ENCODE results near the gene AP1S1.

AP1S1 gene

GRCh38 chr7:101165958-101166647, 11.8 kb downstream of the AP1S1 start:
- no peak for DNase-seq (ENCODE audit: extremely low read depth, low read depth)
- TF ChIP-seq CTCF (IDR thresholded peaks at IDR 0.05; ENCODE audit: low read depth, low read length), result no peak

GRCh38 chr7:101166648-101166908, 12.3 kb downstream of the AP1S1 start:
- no peak for DNase-seq (ENCODE audit: extremely low read depth, low read depth)
- no peak for TF ChIP-seq CTCF (IDR thresholded peaks at IDR 0.05; ENCODE audit: low read depth, low read length)

- no peak for TF ChIP-seq CTCF (IDR thresholded peaks at IDR 0.05; ENCODE audit: low read depth, low read length)
- no peak for DNase-seq (ENCODE audit: extremely low read depth, low read depth)
Measured at GRCh38 chr7:101166909-101167644, 12.8 kb downstream of the AP1S1 start.

- no peak for DNase-seq (ENCODE audit: extremely low read depth, low read depth)
- TF ChIP-seq CTCF (IDR thresholded peaks at IDR 0.05; ENCODE audit: low read depth, low read length), result no peak
Measured at GRCh38 chr7:101167645-101168411, 13.6 kb downstream of the AP1S1 start.

GRCh38 chr7:101168412-101169049, 14.3 kb downstream of the AP1S1 start:
- DNase-seq (ENCODE audit: extremely low read depth, low read depth), result no peak
- no peak for TF ChIP-seq CTCF (IDR thresholded peaks at IDR 0.05; ENCODE audit: low read depth, low read length)

- no peak for DNase-seq (ENCODE audit: extremely low read depth, low read depth)
- no peak for TF ChIP-seq CTCF (IDR thresholded peaks at IDR 0.05; ENCODE audit: low read depth, low read length)
Measured at GRCh38 chr7:101169110-101169837, 15.0 kb downstream of the AP1S1 start.
